ENCODE results near the gene DDX54.

The DDX54 gene

DNA sequence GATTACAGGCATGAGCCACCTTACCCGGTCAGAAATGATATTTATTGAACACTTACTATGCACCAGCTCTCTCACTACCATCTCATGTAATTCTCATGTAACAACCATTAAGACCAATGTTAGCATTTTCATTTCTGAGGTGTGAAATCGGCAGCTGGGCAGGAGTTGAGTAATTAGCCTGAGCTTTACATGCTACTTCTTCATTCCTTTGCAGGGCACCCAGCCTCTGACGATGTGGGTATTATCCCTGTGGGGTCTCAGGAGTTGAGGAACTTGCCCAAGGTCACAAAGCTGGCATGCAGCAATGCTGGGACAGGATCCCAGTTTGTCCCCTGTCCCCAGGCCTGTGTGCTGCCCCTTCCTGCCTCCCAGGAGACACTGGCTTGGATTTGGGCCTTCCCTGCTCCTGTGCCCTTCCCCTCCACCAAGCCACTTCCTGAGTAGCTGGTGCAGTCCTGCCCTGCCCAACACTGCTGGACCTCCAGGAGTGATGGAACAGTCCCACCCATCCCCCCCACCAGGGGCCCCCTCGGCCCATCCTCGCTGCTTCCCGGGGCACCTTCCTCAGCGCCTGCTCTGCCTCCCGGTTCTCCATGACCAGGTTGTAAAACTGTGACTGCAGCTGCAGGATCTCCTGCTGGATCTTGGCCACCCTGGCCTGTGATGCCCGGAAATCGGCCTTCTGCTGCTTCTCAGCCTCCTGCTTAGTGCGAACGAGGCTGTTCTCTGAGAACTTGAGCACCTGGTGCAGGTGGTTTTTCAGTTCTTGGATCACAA lies 14.9 kb upstream of the DDX54 start:
- H3K79me2 ChIP-seq (ENCODE audit: insufficient read depth, low read length): no peaks in the 10 kb centered on the region
- no peak overlapping the region for H3K9ac ChIP-seq (ENCODE audit: low read depth, low read length)
- no peak overlapping the region for H3K4me2 ChIP-seq (ENCODE audit: insufficient read depth, low read length)
- no peaks in the 10 kb centered on the region for H3K27me3 ChIP-seq (ENCODE audit: insufficient read depth, low read length, poor library complexity)
- H3K36me3 ChIP-seq (ENCODE audit: insufficient read depth, low read length): no peaks in the 10 kb centered on the region
- no peak for TF ChIP-seq EZH2 (IDR thresholded peaks at IDR 0.05; ENCODE audit: borderline replicate concordance, low read depth, low read length, severe bottlenecking)
- TF ChIP-seq, protein P1, sequence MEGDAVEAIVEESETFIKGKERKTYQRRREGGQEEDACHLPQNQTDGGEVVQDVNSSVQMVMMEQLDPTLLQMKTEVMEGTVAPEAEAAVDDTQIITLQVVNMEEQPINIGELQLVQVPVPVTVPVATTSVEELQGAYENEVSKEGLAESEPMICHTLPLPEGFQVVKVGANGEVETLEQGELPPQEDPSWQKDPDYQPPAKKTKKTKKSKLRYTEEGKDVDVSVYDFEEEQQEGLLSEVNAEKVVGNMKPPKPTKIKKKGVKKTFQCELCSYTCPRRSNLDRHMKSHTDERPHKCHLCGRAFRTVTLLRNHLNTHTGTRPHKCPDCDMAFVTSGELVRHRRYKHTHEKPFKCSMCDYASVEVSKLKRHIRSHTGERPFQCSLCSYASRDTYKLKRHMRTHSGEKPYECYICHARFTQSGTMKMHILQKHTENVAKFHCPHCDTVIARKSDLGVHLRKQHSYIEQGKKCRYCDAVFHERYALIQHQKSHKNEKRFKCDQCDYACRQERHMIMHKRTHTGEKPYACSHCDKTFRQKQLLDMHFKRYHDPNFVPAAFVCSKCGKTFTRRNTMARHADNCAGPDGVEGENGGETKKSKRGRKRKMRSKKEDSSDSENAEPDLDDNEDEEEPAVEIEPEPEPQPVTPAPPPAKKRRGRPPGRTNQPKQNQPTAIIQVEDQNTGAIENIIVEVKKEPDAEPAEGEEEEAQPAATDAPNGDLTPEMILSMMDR (IDR thresholded peaks at IDR 0.05; ENCODE audit: borderline replicate concordance, extremely low read depth, low read length, poor library complexity, severe bottlenecking): no peak
- peaks cover 6% of the 10 kb centered on the region for H3K4me1 ChIP-seq (ENCODE audit: insufficient read depth, low read length)
- no peak overlapping the region for H2AFZ ChIP-seq (ENCODE audit: low read depth, low read length)
- ATAC-seq (ENCODE audit: insufficient read depth, low read depth) (no peak), DNase-seq (no peak)
- H4K20me1 ChIP-seq (ENCODE audit: insufficient read depth, low read length): no peaks in the 10 kb centered on the region
- no peak overlapping the region for H3K4me3 ChIP-seq (ENCODE audit: low read depth in 1 of 2, low read length in 2 of 2)
- H3K27ac ChIP-seq (ENCODE audit: low read length): peak overlapping the region; percentile 31; the same call in 1 of the 2 replicates
- H3K9me3 ChIP-seq (ENCODE audit: insufficient read depth, low read length, severe bottlenecking): no peaks in the 10 kb centered on the region

- TF ChIP-seq, protein P1 (IDR thresholded peaks at IDR 0.05; ENCODE audit: borderline replicate concordance, extremely low read depth, low read length, poor library complexity, severe bottlenecking): no peak
- TF ChIP-seq EZH2 (IDR thresholded peaks at IDR 0.05; ENCODE audit: borderline replicate concordance, low read depth, low read length, severe bottlenecking): no peak
- 0 out of 2 replicates have a peak overlapping the region, but pooled peaks have one; percentile 0 for H3K27ac ChIP-seq (ENCODE audit: low read length)
Measured at GRCh38 chr12:113198296-113198695, 13.0 kb upstream of the DDX54 start.

GRCh38 chr12:113197518-113198077 lies 12.3 kb upstream of the DDX54 start:
- no peak overlapping the region for H3K4me3 ChIP-seq (ENCODE audit: low read depth in 1 of 2, low read length in 2 of 2)
- H3K36me3 ChIP-seq (ENCODE audit: insufficient read depth, low read length): peaks cover 4% of the 10 kb centered on the region
- no peaks in the 10 kb centered on the region for H3K9me3 ChIP-seq (ENCODE audit: insufficient read depth, low read length, severe bottlenecking)
- DNase-seq (no peak), ATAC-seq (ENCODE audit: insufficient read depth, low read depth) (no peak)
- no peaks in the 10 kb centered on the region for H3K27me3 ChIP-seq (ENCODE audit: insufficient read depth, low read length, poor library complexity)
- H2AFZ ChIP-seq (ENCODE audit: low read depth, low read length): no peak overlapping the region
- no peak overlapping the region for H3K9ac ChIP-seq (ENCODE audit: low read depth, low read length)
- no peaks in the 10 kb centered on the region for H3K79me2 ChIP-seq (ENCODE audit: insufficient read depth, low read length)
- H3K4me2 ChIP-seq (ENCODE audit: insufficient read depth, low read length): no peak overlapping the region
- no peaks in the 10 kb centered on the region for H4K20me1 ChIP-seq (ENCODE audit: insufficient read depth, low read length)
- no peaks in the 10 kb centered on the region for H3K4me1 ChIP-seq (ENCODE audit: insufficient read depth, low read length)
- TF ChIP-seq, protein P1 (IDR thresholded peaks at IDR 0.05; ENCODE audit: borderline replicate concordance, extremely low read depth, low read length, poor library complexity, severe bottlenecking): no peak
- TF ChIP-seq EZH2 (IDR thresholded peaks at IDR 0.05; ENCODE audit: borderline replicate concordance, low read depth, low read length, severe bottlenecking): no peak
- H3K27ac ChIP-seq (ENCODE audit: low read length): 0 out of 2 replicates have a peak overlapping the region, but pooled peaks have one; percentile 21

More at GRCh38 chr12:113198296-113198695, 13.0 kb upstream of the DDX54 start:
- H3K79me2 ChIP-seq (ENCODE audit: insufficient read depth, low read length): no peaks in the 10 kb centered on the region
- no peak overlapping the region for H3K4me3 ChIP-seq (ENCODE audit: low read depth in 1 of 2, low read length in 2 of 2)
- DNase-seq (no peak), ATAC-seq (ENCODE audit: insufficient read depth, low read depth) (no peak)
- H3K4me2 ChIP-seq (ENCODE audit: insufficient read depth, low read length): no peak overlapping the region
- no peak overlapping the region for H3K9ac ChIP-seq (ENCODE audit: low read depth, low read length)
- no peaks in the 10 kb centered on the region for H3K36me3 ChIP-seq (ENCODE audit: insufficient read depth, low read length)
- H3K27me3 ChIP-seq (ENCODE audit: insufficient read depth, low read length, poor library complexity): no peaks in the 10 kb centered on the region
- H3K4me1 ChIP-seq (ENCODE audit: insufficient read depth, low read length): no peaks in the 10 kb centered on the region
- H4K20me1 ChIP-seq (ENCODE audit: insufficient read depth, low read length): no peaks in the 10 kb centered on the region
- no peaks in the 10 kb centered on the region for H3K9me3 ChIP-seq (ENCODE audit: insufficient read depth, low read length, severe bottlenecking)
- H2AFZ ChIP-seq (ENCODE audit: low read depth, low read length): no peak overlapping the region

Measured in DND-41 (cell line).